ENCODE results near the gene SYT1.

Gene SYT1

DNA sequence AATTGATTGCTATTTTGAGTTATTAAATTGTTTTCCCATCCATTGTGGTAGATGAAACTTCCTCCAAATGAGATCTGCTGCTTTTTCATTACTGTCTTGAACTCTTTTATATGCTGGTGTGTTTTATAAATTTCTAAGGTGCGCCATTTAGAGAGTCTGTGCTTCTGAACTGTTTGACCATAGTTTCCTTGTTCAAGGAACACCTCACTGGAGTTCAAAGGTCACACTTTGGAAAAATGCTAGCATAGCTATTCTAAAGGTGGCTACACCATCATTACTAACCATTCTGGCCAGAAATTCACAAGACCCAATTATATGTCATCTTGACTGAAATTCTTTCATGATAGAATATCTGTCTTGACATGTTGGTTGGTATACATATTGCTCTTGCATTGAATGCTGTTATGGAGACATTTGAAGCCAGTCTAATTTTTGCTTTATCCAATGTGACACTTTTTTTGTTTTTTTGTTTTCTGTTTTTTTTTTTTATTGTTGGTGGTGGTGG is 556.7 kb downstream of the SYT1 start:
- no peak overlapping the region for H3K27ac ChIP-seq (replicated peaks)

DNA sequence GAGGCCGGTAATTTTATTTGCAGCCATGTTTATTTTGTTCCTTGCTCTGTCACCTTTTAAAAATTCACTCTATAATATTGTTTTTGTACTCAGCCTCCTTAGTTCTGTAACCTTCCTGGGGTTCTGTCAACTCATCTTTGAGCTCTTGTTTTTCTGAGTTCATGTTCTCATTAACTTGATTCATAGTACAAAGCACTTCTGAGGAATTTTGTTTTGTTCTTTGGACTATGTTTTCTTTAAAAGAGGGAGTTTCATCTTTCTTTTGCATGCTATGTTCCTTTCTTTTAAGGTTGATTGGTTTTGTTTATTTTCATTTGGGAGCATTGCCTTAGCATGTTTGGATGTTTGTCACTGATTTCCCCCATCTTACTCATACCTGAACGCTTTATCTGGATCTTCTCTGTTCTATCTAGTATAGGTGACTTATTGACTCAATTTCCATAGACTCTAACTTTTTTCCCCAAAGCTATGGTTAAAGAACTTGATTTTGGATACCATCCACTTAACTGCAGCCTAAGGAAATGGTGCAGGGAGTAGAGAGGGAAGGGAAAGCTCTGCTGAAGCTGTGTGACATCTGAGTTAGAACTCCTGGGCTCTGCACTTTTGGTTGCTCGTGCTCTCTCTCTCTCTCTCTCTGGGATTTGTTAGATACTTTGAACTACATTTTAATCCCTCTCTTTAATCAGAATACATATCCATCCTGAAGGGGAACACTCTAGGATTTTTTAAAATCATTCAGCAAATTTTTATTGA is 557.7 kb downstream of the SYT1 start:
- DNase-seq (ENCODE audit: low read depth in 1 of 2, low spot score in 1 of 2): no peak
- TF ChIP-seq POLR2AphosphoS5 (IDR thresholded peaks at IDR 0.05; ENCODE audit: low read depth): no peak
- TF ChIP-seq GABPA (IDR thresholded peaks at IDR 0.05; ENCODE audit: low read depth): no peak
- no peak for TF ChIP-seq SPI1 (IDR thresholded peaks at IDR 0.05; ENCODE audit: borderline replicate concordance, low read depth)
- TF ChIP-seq, protein P1, sequence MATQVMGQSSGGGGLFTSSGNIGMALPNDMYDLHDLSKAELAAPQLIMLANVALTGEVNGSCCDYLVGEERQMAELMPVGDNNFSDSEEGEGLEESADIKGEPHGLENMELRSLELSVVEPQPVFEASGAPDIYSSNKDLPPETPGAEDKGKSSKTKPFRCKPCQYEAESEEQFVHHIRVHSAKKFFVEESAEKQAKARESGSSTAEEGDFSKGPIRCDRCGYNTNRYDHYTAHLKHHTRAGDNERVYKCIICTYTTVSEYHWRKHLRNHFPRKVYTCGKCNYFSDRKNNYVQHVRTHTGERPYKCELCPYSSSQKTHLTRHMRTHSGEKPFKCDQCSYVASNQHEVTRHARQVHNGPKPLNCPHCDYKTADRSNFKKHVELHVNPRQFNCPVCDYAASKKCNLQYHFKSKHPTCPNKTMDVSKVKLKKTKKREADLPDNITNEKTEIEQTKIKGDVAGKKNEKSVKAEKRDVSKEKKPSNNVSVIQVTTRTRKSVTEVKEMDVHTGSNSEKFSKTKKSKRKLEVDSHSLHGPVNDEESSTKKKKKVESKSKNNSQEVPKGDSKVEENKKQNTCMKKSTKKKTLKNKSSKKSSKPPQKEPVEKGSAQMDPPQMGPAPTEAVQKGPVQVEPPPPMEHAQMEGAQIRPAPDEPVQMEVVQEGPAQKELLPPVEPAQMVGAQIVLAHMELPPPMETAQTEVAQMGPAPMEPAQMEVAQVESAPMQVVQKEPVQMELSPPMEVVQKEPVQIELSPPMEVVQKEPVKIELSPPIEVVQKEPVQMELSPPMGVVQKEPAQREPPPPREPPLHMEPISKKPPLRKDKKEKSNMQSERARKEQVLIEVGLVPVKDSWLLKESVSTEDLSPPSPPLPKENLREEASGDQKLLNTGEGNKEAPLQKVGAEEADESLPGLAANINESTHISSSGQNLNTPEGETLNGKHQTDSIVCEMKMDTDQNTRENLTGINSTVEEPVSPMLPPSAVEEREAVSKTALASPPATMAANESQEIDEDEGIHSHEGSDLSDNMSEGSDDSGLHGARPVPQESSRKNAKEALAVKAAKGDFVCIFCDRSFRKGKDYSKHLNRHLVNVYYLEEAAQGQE (IDR thresholded peaks at IDR 0.05; ENCODE audit: insufficient replicate concordance, low read depth): no peak

More for the DNA sequence above, 556.7 kb downstream of the SYT1 start:
- no peak for DNase-seq (ENCODE audit: low read depth in 1 of 2, low spot score in 1 of 2)
- no peak for TF ChIP-seq GABPA (IDR thresholded peaks at IDR 0.05; ENCODE audit: low read depth)
- no peak overlapping the region for H3K4me3 ChIP-seq (replicated peaks; ENCODE audit: insufficient read depth, low read length)
- H3K27me3 ChIP-seq (ENCODE audit: insufficient read depth, poor library complexity, severe bottlenecking): no peaks in the 10 kb centered on the region

DNA sequence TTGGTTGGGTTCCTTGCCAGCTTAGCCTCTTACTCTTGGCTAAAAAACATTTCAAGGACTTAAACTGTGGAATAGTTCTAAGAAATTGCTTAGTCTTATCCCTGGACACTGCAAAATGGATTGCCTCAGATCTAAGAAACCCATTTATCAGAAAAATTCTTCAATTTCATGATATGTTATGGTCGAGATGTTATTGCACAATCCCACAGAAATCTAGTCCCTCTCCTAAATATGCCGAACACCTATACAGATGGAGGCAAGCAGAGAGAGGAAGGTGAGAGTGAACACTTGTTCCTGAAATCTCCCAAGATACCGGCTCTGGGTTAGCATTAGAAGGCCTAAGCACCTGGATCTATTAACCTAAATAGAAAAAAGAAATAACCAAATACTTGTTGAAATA is 559.0 kb downstream of the SYT1 start:
- TF ChIP-seq, protein P2, sequence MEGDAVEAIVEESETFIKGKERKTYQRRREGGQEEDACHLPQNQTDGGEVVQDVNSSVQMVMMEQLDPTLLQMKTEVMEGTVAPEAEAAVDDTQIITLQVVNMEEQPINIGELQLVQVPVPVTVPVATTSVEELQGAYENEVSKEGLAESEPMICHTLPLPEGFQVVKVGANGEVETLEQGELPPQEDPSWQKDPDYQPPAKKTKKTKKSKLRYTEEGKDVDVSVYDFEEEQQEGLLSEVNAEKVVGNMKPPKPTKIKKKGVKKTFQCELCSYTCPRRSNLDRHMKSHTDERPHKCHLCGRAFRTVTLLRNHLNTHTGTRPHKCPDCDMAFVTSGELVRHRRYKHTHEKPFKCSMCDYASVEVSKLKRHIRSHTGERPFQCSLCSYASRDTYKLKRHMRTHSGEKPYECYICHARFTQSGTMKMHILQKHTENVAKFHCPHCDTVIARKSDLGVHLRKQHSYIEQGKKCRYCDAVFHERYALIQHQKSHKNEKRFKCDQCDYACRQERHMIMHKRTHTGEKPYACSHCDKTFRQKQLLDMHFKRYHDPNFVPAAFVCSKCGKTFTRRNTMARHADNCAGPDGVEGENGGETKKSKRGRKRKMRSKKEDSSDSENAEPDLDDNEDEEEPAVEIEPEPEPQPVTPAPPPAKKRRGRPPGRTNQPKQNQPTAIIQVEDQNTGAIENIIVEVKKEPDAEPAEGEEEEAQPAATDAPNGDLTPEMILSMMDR (IDR thresholded peaks at IDR 0.05; ENCODE audit: insufficient read depth, low read length): no peak
- TF ChIP-seq, protein P1 (IDR thresholded peaks at IDR 0.05; ENCODE audit: insufficient replicate concordance, low read depth): no peak
- no peak for DNase-seq (ENCODE audit: low read depth in 1 of 2, low spot score in 1 of 2)
- H3K27me3 ChIP-seq (ENCODE audit: insufficient read depth, poor library complexity, severe bottlenecking): no peaks in the 10 kb centered on the region
- no peak overlapping the region for H3K4me3 ChIP-seq (replicated peaks; ENCODE audit: insufficient read depth, low read length)
- no peak overlapping the region for H3K27ac ChIP-seq (replicated peaks)

More for the DNA sequence above, 557.7 kb downstream of the SYT1 start:
- Histone ChIP-seq H3K4me3 (replicated peaks; ENCODE audit: insufficient read depth, low read length) (no peak overlapping the region), H3K27me3 (ENCODE audit: insufficient read depth, poor library complexity, severe bottlenecking) (no peaks in the 10 kb centered on the region), H3K27ac (replicated peaks) (no peak overlapping the region)

DNA sequence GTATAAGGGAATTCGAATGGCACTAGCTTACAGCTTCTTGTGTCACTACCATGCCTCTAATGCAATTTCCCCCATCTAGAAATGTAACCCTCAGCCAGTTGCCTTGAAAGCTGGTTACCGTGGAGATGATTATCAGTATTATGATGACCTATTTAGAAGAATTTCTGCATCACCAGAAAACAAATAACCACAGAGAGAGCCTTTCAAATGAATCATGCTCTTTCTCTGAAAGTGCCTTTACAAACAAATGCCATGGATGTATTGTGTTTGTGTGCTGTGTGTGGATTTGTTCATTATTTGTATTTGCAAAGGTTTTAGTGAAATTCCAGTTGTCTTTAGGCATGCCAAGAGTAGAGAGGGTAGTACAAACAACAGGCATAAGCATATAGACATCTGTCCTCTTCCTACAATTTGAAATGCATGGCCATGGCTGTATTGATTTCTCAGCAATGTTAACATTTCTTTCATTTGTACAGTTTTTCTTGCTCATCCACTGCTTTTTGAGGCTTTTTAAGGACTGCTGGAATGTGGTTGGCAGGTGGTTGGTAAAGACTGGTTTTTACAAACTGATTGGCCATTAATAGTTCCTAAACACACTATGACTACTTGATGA is 559.6 kb downstream of the SYT1 start:
- no peak for DNase-seq (ENCODE audit: low read depth in 1 of 2, low spot score in 1 of 2)
- H3K4me3 ChIP-seq (replicated peaks; ENCODE audit: insufficient read depth, low read length): no peak overlapping the region
- H3K27ac ChIP-seq (replicated peaks): no peak overlapping the region
- H3K27me3 ChIP-seq (ENCODE audit: insufficient read depth, poor library complexity, severe bottlenecking): no peaks in the 10 kb centered on the region
- no peak for TF ChIP-seq SPI1 (IDR thresholded peaks at IDR 0.05; ENCODE audit: borderline replicate concordance, low read depth)
- TF ChIP-seq POLR2AphosphoS5 (IDR thresholded peaks at IDR 0.05; ENCODE audit: low read depth): no peak
- TF ChIP-seq GABPA (IDR thresholded peaks at IDR 0.05; ENCODE audit: low read depth): no peak
- TF ChIP-seq, protein P2 (IDR thresholded peaks at IDR 0.05; ENCODE audit: insufficient read depth, low read length): no peak
- TF ChIP-seq, protein P1 (IDR thresholded peaks at IDR 0.05; ENCODE audit: insufficient replicate concordance, low read depth): no peak
